Neural cell (in vitro differentiated cells): ENCODE measurements around the gene CUL3.

ENCODE experiments used
- CTCF ChIP-seq: fragments of 450-650 bp; IDR thresholded peaks from 2 replicates; pipeline ENCODE4 v1.5.1; 2014; ENCODE audit warnings: antibody characterized with exemption, mild to moderate bottlenecking, moderate library complexity; ENCODE audit not compliant: poor library complexity, severe bottlenecking
- POLR2AphosphoS5 ChIP-seq: IDR thresholded peaks from 2 replicates; pipeline ENCODE4 v1.6.1; 2012
- RAD21 ChIP-seq: fragments of 450-650 bp; conservative IDR thresholded peaks from 2 replicates; pipeline ENCODE4 v1.6.1; 2014; ENCODE audit warnings: antibody characterized with exemption, mild to moderate bottlenecking, moderate library complexity

DNA sequence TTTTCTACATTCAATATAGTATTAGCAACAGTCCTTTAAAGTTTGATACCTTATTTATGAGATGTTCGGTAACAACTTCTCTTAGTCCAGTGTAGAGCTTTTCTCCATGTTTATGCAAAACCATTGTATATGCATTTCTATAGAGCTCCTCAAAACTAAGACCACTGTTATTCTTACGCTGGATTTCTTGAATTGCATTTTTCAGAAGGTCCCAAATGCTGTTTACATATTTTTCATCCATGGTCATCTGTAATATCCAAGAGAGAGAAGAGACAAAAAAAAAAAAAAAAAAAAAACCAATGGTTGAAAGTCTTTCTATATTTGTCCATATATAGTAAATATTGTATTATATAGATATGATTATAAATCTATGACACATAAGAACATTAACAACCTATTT lies 27.6 kb downstream of the CUL3 start:
- TF ChIP-seq POLR2AphosphoS5 (no peak), CTCF (no peak), RAD21 (no peak)
